Neural cell (in vitro differentiated cells): ENCODE measurements around the gene IFI30. TPM values are rescaled to one million over a fixed set of nuclear protein-coding genes. Genes with fewer than 3 reads are reported as not detected.

Experiments
- H2AFZ ChIP-seq: fragments of 200-600, 300-800 bp; sonication (generic), shearing (Covaris generic); 2 replicates; pipeline ENCODE4 v1.6.0; 2014; ENCODE audit warnings: low read depth, mild to moderate bottlenecking, antibody characterized with exemption, low read length, moderate library complexity
- H3F3A ChIP-seq: fragments of 200-600 bp; shearing (Covaris generic); 2 replicates; pipeline ENCODE4 v1.6.1; 2016; ENCODE audit warnings: mild to moderate bottlenecking, moderate library complexity, mixed read lengths, antibody characterized with exemption, low read length; ENCODE audit not compliant: insufficient read depth, poor library complexity, severe bottlenecking
- H3K27ac ChIP-seq: fragments of 200-600, 300-800 bp; sonication (generic), shearing (Covaris generic); 2 replicates; pipeline ENCODE4 v1.5.1; 2014; ENCODE audit warnings: mild to moderate bottlenecking, low read length, moderate library complexity
- H3K27me3 ChIP-seq: fragments of 300-800, 200-600 bp; sonication (generic), shearing (Covaris generic); 2 replicates; pipeline ENCODE4 v1.6.0; 2014; ENCODE audit warnings: mild to moderate bottlenecking, low read depth, low read length, moderate library complexity; ENCODE audit not compliant: insufficient read depth
- H3K36me3 ChIP-seq: fragments of 300-800, 200-600 bp; sonication (generic), shearing (Covaris generic); 2 replicates; pipeline ENCODE4 v1.5.1; 2014; ENCODE audit warnings: mild to moderate bottlenecking, antibody characterized with exemption, low read length, moderate library complexity; ENCODE audit not compliant: insufficient read depth
- H3K4me2 ChIP-seq: fragments of 300-800, 200-600 bp; sonication (generic), shearing (Covaris generic); 2 replicates; pipeline ENCODE4 v1.6.0; 2014; ENCODE audit warnings: mild to moderate bottlenecking, low read length
- H3K4me3 ChIP-seq: fragments of 300-800, 200-600 bp; sonication (generic), shearing (Covaris generic); 2 replicates; pipeline ENCODE4 v1.5.1; 2014; ENCODE audit warnings: mild to moderate bottlenecking, low read length, moderate library complexity
- H3K79me2 ChIP-seq: fragments of 200-600 bp; shearing (Covaris generic); replicated peaks from 2 replicates; pipeline ENCODE4 v1.6.0; 2014; ENCODE audit warnings: mild to moderate bottlenecking, low read length, moderate library complexity; ENCODE audit not compliant: insufficient read depth
- H3K9ac ChIP-seq: fragments of 300-800, 200-600 bp; sonication (generic), shearing (Covaris generic); 2 replicates; pipeline ENCODE4 v1.6.1; 2016; ENCODE audit warnings: mild to moderate bottlenecking, low read length, mixed read lengths
- H3K9me2 ChIP-seq: fragments of 200-600 bp; shearing (Covaris generic); 2 replicates; pipeline ENCODE4 v1.6.1; 2016; ENCODE audit warnings: mild to moderate bottlenecking, low read length, mixed read lengths; ENCODE audit not compliant: insufficient read depth
- H3K9me3 ChIP-seq: fragments of 200-600, 300-800 bp; sonication (generic), shearing (Covaris generic); 2 replicates; pipeline ENCODE4 v1.6.1; 2016; ENCODE audit warnings: mild to moderate bottlenecking, mixed run types, low read length, moderate library complexity, mixed read lengths
- H4K20me1 ChIP-seq: fragments of 200-600 bp; shearing (Covaris generic); 2 replicates; pipeline ENCODE4 v1.6.1; 2016; ENCODE audit warnings: mild to moderate bottlenecking, mixed run types; ENCODE audit not compliant: insufficient read depth
- CTCF ChIP-seq: fragments of 450-650 bp; IDR thresholded peaks from 2 replicates; pipeline ENCODE4 v1.5.1; 2014; ENCODE audit warnings: antibody characterized with exemption, mild to moderate bottlenecking, moderate library complexity; ENCODE audit not compliant: poor library complexity, severe bottlenecking
- EP300 ChIP-seq: fragments of 450-650 bp; conservative IDR thresholded peaks from 2 replicates; pipeline ENCODE4 v1.6.1; 2014; ENCODE audit warnings: antibody characterized with exemption, mild to moderate bottlenecking, moderate library complexity; ENCODE audit not compliant: poor library complexity, severe bottlenecking
- EZH2 ChIP-seq: fragments of 200-600, 300-800 bp; shearing (Covaris generic), sonication (generic); IDR thresholded peaks from 2 replicates; pipeline ENCODE4 v1.6.1; 2014; ENCODE audit warnings: antibody characterized with exemption, low read length, borderline replicate concordance, mild to moderate bottlenecking; ENCODE audit not compliant: insufficient read depth, poor library complexity, severe bottlenecking
- MXI1 ChIP-seq: fragments of 450-650 bp; conservative IDR thresholded peaks from 2 replicates; pipeline ENCODE4 v1.6.1; 2014; ENCODE audit warnings: antibody characterized with exemption, mild to moderate bottlenecking; ENCODE audit not compliant: poor library complexity, severe bottlenecking
- POLR2AphosphoS5 ChIP-seq: IDR thresholded peaks from 2 replicates; pipeline ENCODE4 v1.6.1; 2012
- RAD21 ChIP-seq: fragments of 450-650 bp; conservative IDR thresholded peaks from 2 replicates; pipeline ENCODE4 v1.6.1; 2014; ENCODE audit warnings: antibody characterized with exemption, mild to moderate bottlenecking, moderate library complexity
- REST ChIP-seq: IDR thresholded peaks from 2 replicates; pipeline ENCODE4 v1.6.1; 2012; ENCODE audit warnings: borderline replicate concordance
- SMC3 ChIP-seq: fragments of 450-650 bp; conservative IDR thresholded peaks from 2 replicates; pipeline ENCODE4 v1.6.1; 2014; ENCODE audit warnings: antibody characterized with exemption, mild to moderate bottlenecking, moderate library complexity; ENCODE audit not compliant: poor library complexity
- TAF1 ChIP-seq: IDR thresholded peaks from 2 replicates; pipeline ENCODE4 v1.6.1; 2012; ENCODE audit warnings: low read depth
- polyA plus RNA-seq: library from polyadenylated mRNA; depleted of rRNA; stranded (reverse); fragments of >200 nt; gene quantifications from 2 replicates; pipeline ENCODE4 v1.2.3, GENCODE V29; 2014

IFI30 gene
- polyA plus RNA-seq, 1 donor from 2014 or later = 0.82 TPM

- no peaks in the 10 kb centered on the region for H3K9me2 ChIP-seq
- H3K4me2 ChIP-seq = no peak overlapping the region
- H2AFZ ChIP-seq = no peak overlapping the region
- H3F3A ChIP-seq = no peaks in the 10 kb centered on the region
- H3K79me2 ChIP-seq = no peaks in the 10 kb centered on the region
- H3K4me3 ChIP-seq = no peak overlapping the region
- no peak for TF ChIP-seq POLR2AphosphoS5
- TF ChIP-seq CTCF = no peak
- TF ChIP-seq EZH2 = no peak
- no peak for TF ChIP-seq TAF1
- no peak for TF ChIP-seq REST
- no peak for TF ChIP-seq RAD21
- TF ChIP-seq MXI1 = no peak
- TF ChIP-seq SMC3 = no peak
- TF ChIP-seq EP300 = no peak
- H4K20me1 ChIP-seq = no peaks in the 10 kb centered on the region
- H3K27ac ChIP-seq = no peak overlapping the region
- H3K36me3 ChIP-seq = no peaks in the 10 kb centered on the region
- peaks cover 25% of the 10 kb centered on the region for H3K27me3 ChIP-seq
- H3K9ac ChIP-seq = no peak overlapping the region
- no peaks in the 10 kb centered on the region for H3K9me3 ChIP-seq
These were observed 47.1 kb downstream of the IFI30 start for GRCh38 chr19:18220632-18221275.

- no peaks in the 10 kb centered on the region for H3K9me2 ChIP-seq
- no peaks in the 10 kb centered on the region for H3K36me3 ChIP-seq
- H2AFZ ChIP-seq = no peak overlapping the region
- no peak overlapping the region for H3K9ac ChIP-seq
- H3F3A ChIP-seq = no peaks in the 10 kb centered on the region
- no peak overlapping the region for H3K27ac ChIP-seq
- TF ChIP-seq RAD21 (no peak), EP300 (no peak), SMC3 (no peak), REST (no peak)
- H3K9me3 ChIP-seq = no peaks in the 10 kb centered on the region
- H3K79me2 ChIP-seq = no peaks in the 10 kb centered on the region
- no peak overlapping the region for H3K4me2 ChIP-seq
- H3K27me3 ChIP-seq = peaks cover 34% of the 10 kb centered on the region
- no peaks in the 10 kb centered on the region for H4K20me1 ChIP-seq
- no peak overlapping the region for H3K4me3 ChIP-seq
These were observed 48.5 kb downstream of the IFI30 start for GRCh38 chr19:18221815-18222725.
